Measurements from ENCODE around the gene TM6SF1. TPM values are rescaled to one million over a fixed set of nuclear protein-coding genes. Genes with fewer than 3 reads are reported as not detected.

TM6SF1 gene
- total RNA-seq, 1 experiment from 2014 or later = not detected

DNA sequence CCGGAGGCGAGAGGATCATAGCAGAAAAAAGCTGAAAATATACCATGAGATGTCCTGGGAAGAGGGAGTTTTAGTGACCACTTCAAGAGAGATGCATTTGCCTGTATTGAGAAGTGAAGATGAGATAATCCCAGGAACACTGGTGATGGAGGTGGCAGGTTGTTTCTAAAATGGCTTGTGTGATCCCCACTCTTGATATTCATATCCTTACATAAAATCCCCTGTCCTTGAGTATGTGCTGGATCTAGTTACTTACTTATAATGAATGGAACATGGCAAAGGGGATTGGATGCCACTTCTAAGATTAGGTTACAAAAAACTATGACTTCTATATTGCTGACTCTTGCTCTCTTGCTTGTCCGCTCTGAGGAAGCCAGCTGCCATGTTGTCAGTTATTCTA is 78.1 kb downstream of the TM6SF1 start:
- POLR2A ChIA-PET (ENCODE audit: unreplicated experiment) = no interaction called here
- Histone ChIP-seq H3K4me1 (ENCODE audit: insufficient read depth, low read length) (no peaks in the 10 kb centered on the region), H3K4me2 (ENCODE audit: low read length) (no peak overlapping the region), H3K79me2 (ENCODE audit: low read length) (peaks cover 12% of the 10 kb centered on the region; the same call in 1 of the 2 replicates), H3K9me2 (replicated peaks; ENCODE audit: low read length) (no peaks in the 10 kb centered on the region), H3K36me3 (ENCODE audit: low read depth, low read length) (no peaks in the 10 kb centered on the region), H3K27me3 (ENCODE audit: low read length) (no peaks in the 10 kb centered on the region), H2AFZ (ENCODE audit: low read length) (no peak overlapping the region), H3K9ac (ENCODE audit: low read length) (no peak overlapping the region), H4K20me1 (ENCODE audit: low read length) (no peaks in the 10 kb centered on the region), H3F3A (ENCODE audit: low read length, unreplicated experiment) (no peaks in the 10 kb centered on the region), H3K4me3 (ENCODE audit: low read length) (no peak overlapping the region), H3K9me3 (ENCODE audit: low read length) (no peaks in the 10 kb centered on the region), H3K27ac (ENCODE audit: low read length) (no peak overlapping the region)
- intact Hi-C loops (cut with micrococcal nuclease) = no loop called here
- no peak for DNase-seq
- TF ChIP-seq, protein P1, sequence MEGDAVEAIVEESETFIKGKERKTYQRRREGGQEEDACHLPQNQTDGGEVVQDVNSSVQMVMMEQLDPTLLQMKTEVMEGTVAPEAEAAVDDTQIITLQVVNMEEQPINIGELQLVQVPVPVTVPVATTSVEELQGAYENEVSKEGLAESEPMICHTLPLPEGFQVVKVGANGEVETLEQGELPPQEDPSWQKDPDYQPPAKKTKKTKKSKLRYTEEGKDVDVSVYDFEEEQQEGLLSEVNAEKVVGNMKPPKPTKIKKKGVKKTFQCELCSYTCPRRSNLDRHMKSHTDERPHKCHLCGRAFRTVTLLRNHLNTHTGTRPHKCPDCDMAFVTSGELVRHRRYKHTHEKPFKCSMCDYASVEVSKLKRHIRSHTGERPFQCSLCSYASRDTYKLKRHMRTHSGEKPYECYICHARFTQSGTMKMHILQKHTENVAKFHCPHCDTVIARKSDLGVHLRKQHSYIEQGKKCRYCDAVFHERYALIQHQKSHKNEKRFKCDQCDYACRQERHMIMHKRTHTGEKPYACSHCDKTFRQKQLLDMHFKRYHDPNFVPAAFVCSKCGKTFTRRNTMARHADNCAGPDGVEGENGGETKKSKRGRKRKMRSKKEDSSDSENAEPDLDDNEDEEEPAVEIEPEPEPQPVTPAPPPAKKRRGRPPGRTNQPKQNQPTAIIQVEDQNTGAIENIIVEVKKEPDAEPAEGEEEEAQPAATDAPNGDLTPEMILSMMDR (conservative IDR thresholded peaks at IDR 0.05; ENCODE audit: low read depth, low read length) = no peak
- no peak for TF ChIP-seq EZH2phosphoT487 (IDR thresholded peaks at IDR 0.05; ENCODE audit: borderline replicate concordance, low read length)
- no peak for TF ChIP-seq EZH2 (IDR thresholded peaks at IDR 0.05; ENCODE audit: low read length, unreplicated experiment)
- no peak for ATAC-seq
- no TSS peak for BruUV-seq (replicated peaks)
- CTCF ChIA-PET = no interaction called here

Small RNA genes within 50 kb of the gene (microRNA-seq; reads per million reads assigned to microRNA genes)
- not detected for gene MIR4515 (ENCODE audit: unreplicated experiment)

Other genes starting within 250 kb of the TM6SF1 start
- 22.6 and 29.5 TPM in 2 replicates for gene HOMER2, start 154.9 kb upstream of the TM6SF1 start, total RNA-seq (2014; rRNA removed)
- 33.6 and 43.8 TPM in 2 replicates for gene RAMAC, start 121.4 kb upstream of the TM6SF1 start, total RNA-seq (2014; rRNA removed)
- gene C15orf40, start 96.0 kb upstream of the TM6SF1 start, total RNA-seq (2014; rRNA removed) = 10.3 and 25.8 TPM in 2 replicates
- 83.9 and 109 TPM in 2 replicates for gene BTBD1, start 40.4 kb upstream of the TM6SF1 start, total RNA-seq (2014; rRNA removed)
- gene HDGFL3, start 100.2 kb downstream of the TM6SF1 start, total RNA-seq (2014; rRNA removed) = 38.4 and 49.4 TPM in 2 replicates
- gene BNC1, start 177.0 kb downstream of the TM6SF1 start, total RNA-seq (2014; rRNA removed) = 0.92 and 2.4 TPM in 2 replicates

Data from PC-3 (cell line).